ENCODE results near the gene TRIM67. TPM values are rescaled to one million over a fixed set of nuclear protein-coding genes. Genes with fewer than 3 reads are reported as not detected.

The TRIM67 gene
- total and polyA plus RNA-seq, 9 of the 15 experiments (the other 6 are each of a cell fraction or from before 2014, with no cell fraction given) = 0.04 to 0.60 (median 0.31) TPM

GRCh38 chr1:231139125-231139649, 22.7 kb upstream of the TRIM67 start:
- Histone ChIP-seq H3K4me1 (replicated peaks in 1 of 2; ENCODE audit: control insufficient read depth in 2 of 2, insufficient read depth in 2 of 2, low read length in 2 of 2) (peaks cover 0 to 17% of the 10 kb centered on the region in 2 experiments; a peak in 2 of 5 replicates), H3K4me2 (ENCODE audit: insufficient read depth, low read length) (no peak overlapping the region), H3K79me2 (ENCODE audit: control insufficient read depth, insufficient read depth, low read length) (no peaks in the 10 kb centered on the region), H3K36me3 (ENCODE audit: control insufficient read depth, insufficient read depth, low read length) (no peaks in the 10 kb centered on the region), H3K27ac (ENCODE audit: extremely low read depth, low read depth, low read length) (no peak overlapping the region), H3K9me3 (replicated peaks; ENCODE audit: control insufficient read depth, insufficient read depth, low read depth, low read length) (no peaks in the 10 kb centered on the region), H3K9ac (ENCODE audit: insufficient read depth in 1 of 2, low read depth in 2 of 2, low read length in 2 of 2) (no peak overlapping the region), H2AFZ (ENCODE audit: low read depth, low read length) (peak overlapping the region; percentile 47; the same call in 1 of the 2 replicates), H3K27me3 (ENCODE audit: control insufficient read depth in 2 of 2, insufficient read depth in 2 of 2, low read length in 2 of 2) (peaks cover 0 to 7% of the 10 kb centered on the region in 2 experiments; a peak in 2 of 5 replicates), H3K9me1 (ENCODE audit: control insufficient read depth, insufficient read depth, low read length) (no peaks in the 10 kb centered on the region), H4K20me1 (replicated peaks; ENCODE audit: control insufficient read depth, insufficient read depth, low read length) (no peaks in the 10 kb centered on the region), H3K4me3 (no peak overlapping the region)
- ChIA-PET CTCF (ENCODE audit: low intra/inter-chr PET ratio) (no interaction called here), POLR2A (interaction anchor here (0.6 to 1.6 kb wide), 5 partner anchors 16 to 105 kb away, joined by 3 to 4 read pairs (median 3); no protein-coding TSS in a partner anchor)
- ATAC-seq (peak; percentile 28; the same call in 2 of the 3 replicates), DNase-seq (ENCODE audit: extremely low read depth in 1 of 4, low spot score in 3 of 4) (no peak), FAIRE-seq (no peak)
- 11% methylated on average over 3 of the region's 3 CpGs for WGBS (ENCODE audit: insufficient coverage, low coverage, missing lambda C conversion rate)
- BruUV-seq (replicated peaks) = no TSS peak
- intact Hi-C loops (cut with micrococcal nuclease) = no loop called here
- in situ Hi-C loops (cut with MboI) = no loop called here
- TF ChIP-seq MCM7 (IDR thresholded peaks at IDR 0.05) = no peak
- TF ChIP-seq NFXL1 (CRISPR knock-in tag; IDR thresholded peaks at IDR 0.05) = 0 out of 2 replicates have a peak, but pooled peaks have one; percentile 34
- no peak for TF ChIP-seq ZNF175 (CRISPR knock-in tag; IDR thresholded peaks at IDR 0.05; ENCODE audit: low read depth)
- peak; percentile 68 for TF ChIP-seq REST (IDR thresholded peaks at IDR 0.05; ENCODE audit: borderline replicate concordance)
- TF ChIP-seq REST (CRISPR knock-in tag; IDR thresholded peaks at IDR 0.05; ENCODE audit: low read depth) = peak; percentile 56; the same call in 1 of the 2 replicates
- no peak for TF ChIP-seq POLR3A (IDR thresholded peaks at IDR 0.05; ENCODE audit: borderline replicate concordance, extremely low read depth, insufficient read depth, insufficient read length)
- TF ChIP-seq ZBTB7A (IDR thresholded peaks at IDR 0.05; ENCODE audit: borderline replicate concordance, control insufficient read depth, low read depth, low read length) = no peak
- no peak for TF ChIP-seq HNRNPUL1 (IDR thresholded peaks at IDR 0.05; ENCODE audit: low read length)
- TF ChIP-seq ETV6 (IDR thresholded peaks at IDR 0.05; ENCODE audit: borderline replicate concordance in 1 of 2, low read depth in 2 of 2, low read length in 1 of 2) = no peak
- no peak for TF ChIP-seq ETV6 (CRISPR knock-in tag; IDR thresholded peaks at IDR 0.05; ENCODE audit: borderline replicate concordance)
- peak; percentile 67; the same call in 1 of the 2 replicates for TF ChIP-seq MEF2D (tag; conservative IDR thresholded peaks at IDR 0.05; ENCODE audit: low read depth)
- no peak for TF ChIP-seq TBL1XR1 (IDR thresholded peaks at IDR 0.05; ENCODE audit: low read length in 2 of 2)
- no peak for TF ChIP-seq SAFB2 (IDR thresholded peaks at IDR 0.05; ENCODE audit: borderline replicate concordance, low read depth, low read length, severe bottlenecking)
- no peak for TF ChIP-seq ZFX (CRISPR knock-in tag; IDR thresholded peaks at IDR 0.05)

Measured in K562 (cell line).